Renal pelvis (tissue), 4 donors: Measurements from ENCODE around the gene DUSP1. TPM values are rescaled to one million over a fixed set of nuclear protein-coding genes. Genes with fewer than 3 reads are reported as not detected.
A peak's percentile ranks its signal among the peaks of the same experiment; 100 is the strongest.

Experiments
- DNase-seq: peaks from one replicate; pipeline ENCODE4 v3.0.0-alpha.2; 2013
- polyA plus RNA-seq, 3 donors: library from polyadenylated mRNA; unstranded; fragments of 120-200 nt; gene quantifications; one replicate each; pipeline ENCODE4 v1.2.1, GENCODE V29; 2013; ENCODE audit not compliant: insufficient read length in 3 of 3

DUSP1 gene
- polyA plus RNA-seq, 3 donors: 34.8 to 41.2 (median 39.5) TPM

GRCh38 chr5:172747471-172747870 is 23.5 kb downstream of the DUSP1 start:
- DNase-seq: no peak

GRCh38 chr5:172746725-172747124 is 24.3 kb downstream of the DUSP1 start:
- DNase-seq: no peak

GRCh38 chr5:172745838-172746237 is 25.2 kb downstream of the DUSP1 start:
- DNase-seq: no peak

GRCh38 chr5:172745406-172745805 is 25.6 kb downstream of the DUSP1 start:
- no peak for DNase-seq

- no peak for DNase-seq
These were observed 26.6 kb downstream of the DUSP1 start for GRCh38 chr5:172744123-172745104.

- no peak for DNase-seq
These were observed 27.7 kb downstream of the DUSP1 start for GRCh38 chr5:172743112-172743959.

- no peak for DNase-seq
These were observed 29.8 kb downstream of the DUSP1 start for GRCh38 chr5:172741206-172741582.

GRCh38 chr5:172740428-172741205 is 30.4 kb downstream of the DUSP1 start:
- no peak for DNase-seq

GRCh38 chr5:172739375-172739774 is 31.6 kb downstream of the DUSP1 start:
- no peak for DNase-seq

GRCh38 chr5:172736508-172737135 is 34.4 kb downstream of the DUSP1 start:
- no peak for DNase-seq

GRCh38 chr5:172735141-172735831 is 35.7 kb downstream of the DUSP1 start:
- no peak for DNase-seq

GRCh38 chr5:172733974-172734346 is 37.0 kb downstream of the DUSP1 start:
- no peak for DNase-seq

GRCh38 chr5:172733131-172733973 is 37.6 kb downstream of the DUSP1 start:
- peak; percentile 80 for DNase-seq

- DNase-seq: no peak
These were observed 38.7 kb downstream of the DUSP1 start for GRCh38 chr5:172732201-172732865.

- no peak for DNase-seq
These were observed 39.3 kb downstream of the DUSP1 start for GRCh38 chr5:172731680-172732074.

- DNase-seq: no peak
These were observed 39.9 kb downstream of the DUSP1 start for GRCh38 chr5:172730981-172731679.

GRCh38 chr5:172730222-172730621 is 40.8 kb downstream of the DUSP1 start:
- no peak for DNase-seq

- DNase-seq: no peak
These were observed 41.4 kb downstream of the DUSP1 start for GRCh38 chr5:172729588-172729987.
